SK-N-SH treated with all-trans-retinoic acid at 6 μM for 48 hours (cell line): ENCODE results near the gene CPT1B.

Experiments
- ATAC-seq: fragments of 200-7000 bp; cut with Tn5 transposase; 3 replicates; pipeline ENCODE4 v1.9.1; 2020; ENCODE audit warnings: mild to moderate bottlenecking, moderate library complexity
- BACH2 ChIP-seq: fragments of 250-450 bp; sonication (Bioruptor Pico); IDR thresholded peaks from 2 replicates; pipeline ENCODE4 v1.9.0; 2021; ENCODE audit warnings: mild to moderate bottlenecking, borderline replicate concordance
- CREB5 ChIP-seq: fragments of 250-450 bp; sonication (Bioruptor Pico); IDR thresholded peaks from 2 replicates; pipeline ENCODE4 v1.5.1; 2020; ENCODE audit warnings: low read depth, mild to moderate bottlenecking, moderate library complexity
- CSDC2 ChIP-seq: fragments of 250-450 bp; sonication (Bioruptor Pico); IDR thresholded peaks from 2 replicates; pipeline ENCODE4 v1.5.0; 2020; ENCODE audit warnings: mild to moderate bottlenecking, moderate library complexity
- CSRNP3 ChIP-seq: fragments of 250-450 bp; sonication (Bioruptor Pico); IDR thresholded peaks from 2 replicates; pipeline ENCODE4 v1.5.1; 2021; ENCODE audit warnings: mild to moderate bottlenecking, moderate library complexity
- ESRRG ChIP-seq: fragments of 250-450 bp; sonication (Bioruptor Pico); IDR thresholded peaks from 2 replicates; pipeline ENCODE4 v1.6.1; 2021; ENCODE audit warnings: mild to moderate bottlenecking
- GLIS3 ChIP-seq: fragments of 250-450 bp; sonication (Bioruptor Pico); IDR thresholded peaks from 2 replicates; pipeline ENCODE4 v1.5.0; 2020; ENCODE audit warnings: mild to moderate bottlenecking, moderate library complexity
- OSR1 ChIP-seq: fragments of 250-450 bp; sonication (Bioruptor Pico); IDR thresholded peaks from 2 replicates; pipeline ENCODE4 v1.8.0; 2022; ENCODE audit warnings: moderate library complexity, mild to moderate bottlenecking, inconsistent platforms
- PATZ1 ChIP-seq: fragments of 250-450 bp; sonication (Bioruptor Pico); IDR thresholded peaks from 2 replicates; pipeline ENCODE4 v1.8.0; 2020; ENCODE audit warnings: mild to moderate bottlenecking, moderate library complexity, borderline replicate concordance
- POU6F1 ChIP-seq: fragments of 250-450 bp; sonication (Bioruptor Pico); IDR thresholded peaks from 2 replicates; pipeline ENCODE4 v1.8.0; 2021; ENCODE audit warnings: low read depth, mild to moderate bottlenecking, moderate library complexity, borderline replicate concordance
- PPARA ChIP-seq: fragments of 250-450 bp; sonication (Bioruptor Pico); IDR thresholded peaks from 2 replicates; pipeline ENCODE4 v1.5.0; 2020; ENCODE audit warnings: mild to moderate bottlenecking, borderline replicate concordance
- RARB ChIP-seq: fragments of 250-450 bp; sonication (Bioruptor Pico); IDR thresholded peaks from 2 replicates; pipeline ENCODE4 v1.8.0; 2021; ENCODE audit warnings: mild to moderate bottlenecking, moderate library complexity
- SNAI2 ChIP-seq: fragments of 250-450 bp; sonication (Bioruptor Pico); IDR thresholded peaks from 2 replicates; pipeline ENCODE4 v1.5.0; 2020; ENCODE audit warnings: mild to moderate bottlenecking, moderate library complexity
- TCF4 ChIP-seq: fragments of 250-450 bp; sonication (Bioruptor Pico); IDR thresholded peaks from 2 replicates; pipeline ENCODE4 v1.8.0; 2021; ENCODE audit warnings: mild to moderate bottlenecking, moderate library complexity, borderline replicate concordance
- TOX ChIP-seq: fragments of 250-450 bp; sonication (Bioruptor Pico); IDR thresholded peaks from 2 replicates; pipeline ENCODE4 v1.8.0; 2021; ENCODE audit warnings: mild to moderate bottlenecking, moderate library complexity, borderline replicate concordance
- TSHZ2 ChIP-seq: fragments of 250-450 bp; sonication (Bioruptor Pico); IDR thresholded peaks from 2 replicates; pipeline ENCODE4 v1.5.0; 2020; ENCODE audit warnings: mild to moderate bottlenecking, moderate library complexity
- ZC3H10 ChIP-seq: fragments of 250-450 bp; sonication (Bioruptor Pico); IDR thresholded peaks from 2 replicates; pipeline ENCODE4 v1.5.1; 2021; ENCODE audit warnings: mild to moderate bottlenecking, moderate library complexity
- ZFP3 ChIP-seq: fragments of 250-450 bp; sonication (Bioruptor Pico); IDR thresholded peaks from 2 replicates; pipeline ENCODE4 v1.5.0; 2020; ENCODE audit warnings: mild to moderate bottlenecking, moderate library complexity
- ZFP30 ChIP-seq: fragments of 450-650 bp; formaldehyde crosslinking; IDR thresholded peaks from 2 replicates; pipeline ENCODE4 v1.5.0; 2022; ENCODE audit warnings: mild to moderate bottlenecking, moderate library complexity
- ZNF70 ChIP-seq: fragments of 450-650 bp; formaldehyde crosslinking; IDR thresholded peaks from 2 replicates; pipeline ENCODE4 v1.5.0; 2020; ENCODE audit warnings: mild to moderate bottlenecking, moderate library complexity
- ZNF8 ChIP-seq: fragments of 450-650 bp; formaldehyde crosslinking; IDR thresholded peaks from 2 replicates; pipeline ENCODE4 v1.5.0; 2020; ENCODE audit warnings: mild to moderate bottlenecking, moderate library complexity

The CPT1B gene

GRCh38 chr22:50564289-50564688, 13.9 kb downstream of the CPT1B start:
- no peak for TF ChIP-seq TOX
- no peak for TF ChIP-seq CREB5 (CRISPR knock-in tag)
- TF ChIP-seq ESRRG (CRISPR knock-in tag), result no peak
- TF ChIP-seq OSR1 (CRISPR knock-in tag), result no peak
- TF ChIP-seq TSHZ2, result no peak
- TF ChIP-seq CSDC2, result no peak
- no peak for TF ChIP-seq SNAI2 (CRISPR knock-in tag)
- TF ChIP-seq ZNF70 (CRISPR knock-in tag), result no peak
- TF ChIP-seq ZC3H10 (CRISPR knock-in tag), result no peak
- TF ChIP-seq PPARA (CRISPR knock-in tag), result no peak
- no peak for TF ChIP-seq ZFP30 (CRISPR knock-in tag)
- TF ChIP-seq GLIS3 (CRISPR knock-in tag), result no peak
- no peak for TF ChIP-seq ZFP3 (CRISPR knock-in tag)
- no peak for ATAC-seq

- peak; percentile 24 for ATAC-seq
Observed at GRCh38 chr22:50563413-50564160, 14.6 kb downstream of the CPT1B start.

GRCh38 chr22:50562523-50563412, 15.5 kb downstream of the CPT1B start, which contains the start of gene SYCE3:
TSS of gene SYCE3 (minus strand) at chr22:50562919. CDS start at chr22:50556405, 6,514 bp downstream.
- TF ChIP-seq ZNF8 (CRISPR knock-in tag) (no peak), CSDC2 (no peak), ZC3H10 (CRISPR knock-in tag) (no peak), SNAI2 (CRISPR knock-in tag) (no peak), POU6F1 (CRISPR knock-in tag) (no peak), ESRRG (CRISPR knock-in tag) (no peak), TOX (no peak), GLIS3 (CRISPR knock-in tag) (no peak), TCF4 (CRISPR knock-in tag) (no peak), ZNF70 (CRISPR knock-in tag) (no peak), OSR1 (CRISPR knock-in tag) (no peak), RARB (no peak), CSRNP3 (CRISPR knock-in tag) (no peak), PATZ1 (no peak), BACH2 (CRISPR knock-in tag) (no peak), ZFP30 (CRISPR knock-in tag) (no peak)
- peak; percentile 97 for ATAC-seq

More at GRCh38 chr22:50563413-50564160, 14.6 kb downstream of the CPT1B start:
- no peak for TF ChIP-seq CSRNP3 (CRISPR knock-in tag)
